Glomerular visceral epithelial cell (primary cell): ENCODE measurements around the gene RAE1.
"Not testable (repeated sequence)": the region's sequence is repeated elsewhere in the genome, so short reads cannot be mapped to it uniquely, and the experiment has no call there.

Source experiments
- DNase-seq: peaks from one replicate; pipeline ENCODE4 v3.0.0-alpha.2; 2016; ENCODE audit errors: extremely low spot score

Gene RAE1

GRCh38 chr20:57326667-57327455 is 24.2 kb upstream of the RAE1 start:
- no peak for DNase-seq

GRCh38 chr20:57327820-57328219 is 23.2 kb upstream of the RAE1 start:
- DNase-seq = no peak

GRCh38 chr20:57329608-57330221 is 21.3 kb upstream of the RAE1 start, which contains the start of gene SPO11:
TSS of gene SPO11 (plus strand) at chr20:57329803. CDS start at chr20:57329868, 65 bp downstream.
- DNase-seq = no peak

GRCh38 chr20:57330998-57331397 is 20.1 kb upstream of the RAE1 start:
- no peak for DNase-seq

GRCh38 chr20:57332105-57333089 is 18.7 kb upstream of the RAE1 start:
- DNase-seq = no peak

GRCh38 chr20:57335392-57335791 is 15.7 kb upstream of the RAE1 start:
- no peak for DNase-seq

- DNase-seq = no peak
These were observed 9.4 kb upstream of the RAE1 start for GRCh38 chr20:57341663-57342062.

- DNase-seq = no peak
These were observed 8.2 kb upstream of the RAE1 start for GRCh38 chr20:57342829-57343228.

GRCh38 chr20:57346477-57346876 is 4.6 kb upstream of the RAE1 start:
- DNase-seq = peak; percentile 67

GRCh38 chr20:57347393-57347792 is 3.7 kb upstream of the RAE1 start:
- no peak for DNase-seq

- DNase-seq = not testable (repeated sequence)
These were observed 2.7 kb upstream of the RAE1 start for GRCh38 chr20:57348200-57348921.

- not testable (repeated sequence) for DNase-seq
These were observed 2.0 kb upstream of the RAE1 start for GRCh38 chr20:57348922-57349574.

- no peak for DNase-seq
These were observed 859 bp upstream of the RAE1 start for GRCh38 chr20:57350081-57350710.

- not testable (repeated sequence) for DNase-seq
These were observed 371 bp upstream of the RAE1 start for GRCh38 chr20:57350726-57351041.

- no peak for DNase-seq
These were observed 1.2 kb downstream of the RAE1 start for GRCh38 chr20:57352305-57352704.

GRCh38 chr20:57353351-57353750 is 2.3 kb downstream of the RAE1 start:
- DNase-seq = no peak

GRCh38 chr20:57361517-57361916 is 10.5 kb downstream of the RAE1 start:
- DNase-seq = peak; percentile 54

- no peak for DNase-seq
These were observed 13.4 kb downstream of the RAE1 start for GRCh38 chr20:57364451-57364850.

GRCh38 chr20:57369596-57369995 is 18.5 kb downstream of the RAE1 start:
- DNase-seq = no peak

GRCh38 chr20:57370316-57370715 is 19.3 kb downstream of the RAE1 start:
- DNase-seq = no peak

GRCh38 chr20:57371363-57371762 is 20.3 kb downstream of the RAE1 start:
- no peak for DNase-seq
